UCSD-AML1 (cell line): ENCODE results near the gene CFAP20DC.
A peak's percentile ranks its signal among the peaks of the same experiment; 100 is the strongest.
"Not testable (repeated sequence)": the region's sequence is repeated elsewhere in the genome, so short reads cannot be mapped to it uniquely, and the experiment has no call there.

ENCODE experiments used
- DNase-seq: peaks from one replicate; lab custom pipeline; 2025; ENCODE audit not compliant: unreplicated experiment; lab: John Stamatoyannopoulos, UW

The CFAP20DC gene

GRCh38 chr3:58967866-58968265, 82.0 kb downstream of the CFAP20DC start:
- DNase-seq = not testable (repeated sequence)

GRCh38 chr3:58965865-58966264, 84.0 kb downstream of the CFAP20DC start:
- no peak for DNase-seq

GRCh38 chr3:58963928-58964503, 85.8 kb downstream of the CFAP20DC start:
- no peak for DNase-seq

- no peak for DNase-seq
Measured at GRCh38 chr3:58962816-58963215, 87.0 kb downstream of the CFAP20DC start.

GRCh38 chr3:58962040-58962651, 87.7 kb downstream of the CFAP20DC start:
- DNase-seq = no peak

- DNase-seq = no peak
Measured at GRCh38 chr3:58955308-58955707, 94.5 kb downstream of the CFAP20DC start.

- no peak for DNase-seq
Measured at GRCh38 chr3:58953288-58953687, 96.5 kb downstream of the CFAP20DC start.

- DNase-seq = no peak
Measured at GRCh38 chr3:58952128-58952917, 97.5 kb downstream of the CFAP20DC start.

- no peak for DNase-seq
Measured at GRCh38 chr3:58948018-58948417, 101.8 kb downstream of the CFAP20DC start.

- no peak for DNase-seq
Measured at GRCh38 chr3:58946875-58947274, 103.0 kb downstream of the CFAP20DC start.

GRCh38 chr3:58938057-58938456, 111.8 kb downstream of the CFAP20DC start:
- no peak for DNase-seq

GRCh38 chr3:58924578-58924977, 125.2 kb downstream of the CFAP20DC start:
- DNase-seq = no peak

- DNase-seq = peak; percentile 16
Measured at GRCh38 chr3:58900386-58900785, 149.4 kb downstream of the CFAP20DC start.

- DNase-seq = no peak
Measured at GRCh38 chr3:58899953-58900298, 149.9 kb downstream of the CFAP20DC start.

- DNase-seq = peak; percentile 95
Measured at GRCh38 chr3:58899159-58899952, 150.5 kb downstream of the CFAP20DC start.

- no peak for DNase-seq
Measured at GRCh38 chr3:58898513-58898912, 151.3 kb downstream of the CFAP20DC start.

- no peak for DNase-seq
Measured at GRCh38 chr3:58897646-58898045, 152.2 kb downstream of the CFAP20DC start.

GRCh38 chr3:58895678-58896077, 154.1 kb downstream of the CFAP20DC start:
- DNase-seq = not testable (repeated sequence)

- DNase-seq = not testable (repeated sequence)
Measured at GRCh38 chr3:58892526-58892925, 157.3 kb downstream of the CFAP20DC start.

- no peak for DNase-seq
Measured at GRCh38 chr3:58888087-58888486, 161.7 kb downstream of the CFAP20DC start.

GRCh38 chr3:58884453-58884852, 165.4 kb downstream of the CFAP20DC start:
- no peak for DNase-seq
